ENCODE measurements around the gene LELP1. TPM values are rescaled to one million over a fixed set of nuclear protein-coding genes. Genes with fewer than 3 reads are reported as not detected.

LELP1 gene
- total RNA-seq, 1 donor from 2014 or later: not detected

DNA sequence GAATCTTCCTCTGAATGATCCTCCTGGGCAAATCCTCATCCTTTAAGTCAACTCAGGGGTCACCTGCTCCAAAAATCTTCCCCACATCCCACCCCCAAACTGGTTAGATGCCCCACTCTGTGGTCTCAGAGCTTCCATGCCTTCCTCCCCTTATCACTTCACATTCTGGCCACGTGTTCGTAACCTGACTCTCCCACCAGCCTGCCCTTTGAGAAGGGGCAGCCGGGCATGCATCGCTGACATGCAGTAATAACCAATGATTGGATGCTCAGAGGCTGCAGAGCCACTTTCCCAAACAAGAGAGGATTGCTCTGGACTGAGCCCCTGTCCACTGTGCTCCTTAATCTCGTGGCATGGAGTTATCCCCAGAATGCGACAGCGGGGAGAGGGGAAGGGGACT lies 7.0 kb downstream of the LELP1 start:
- no peak overlapping the region for H3K4me3 ChIP-seq
- no peaks in the 10 kb centered on the region for H3K27me3 ChIP-seq
- H3K4me1 ChIP-seq: no peaks in the 10 kb centered on the region
- no peaks in the 10 kb centered on the region for H3K9me3 ChIP-seq
- no peak for DNase-seq (ENCODE audit: low spot score in 2 of 2)
- TF ChIP-seq CTCF (IDR thresholded peaks at IDR 0.05): no peak
- no peaks in the 10 kb centered on the region for H3K36me3 ChIP-seq
- intact Hi-C loops (cut with DNase I): no loop called here
- H3K27ac ChIP-seq: no peak overlapping the region

GRCh38 chr1:153212201-153212600 lies 9.0 kb downstream of the LELP1 start:
- Histone ChIP-seq H3K4me1 (no peaks in the 10 kb centered on the region), H3K4me3 (no peak overlapping the region), H3K27ac (no peak overlapping the region), H3K27me3 (no peaks in the 10 kb centered on the region), H3K9me3 (no peaks in the 10 kb centered on the region), H3K36me3 (no peaks in the 10 kb centered on the region)
- TF ChIP-seq CTCF (IDR thresholded peaks at IDR 0.05): no peak
- intact Hi-C loops (cut with DNase I): no loop called here
- DNase-seq (ENCODE audit: low spot score in 2 of 2): no peak

DNA sequence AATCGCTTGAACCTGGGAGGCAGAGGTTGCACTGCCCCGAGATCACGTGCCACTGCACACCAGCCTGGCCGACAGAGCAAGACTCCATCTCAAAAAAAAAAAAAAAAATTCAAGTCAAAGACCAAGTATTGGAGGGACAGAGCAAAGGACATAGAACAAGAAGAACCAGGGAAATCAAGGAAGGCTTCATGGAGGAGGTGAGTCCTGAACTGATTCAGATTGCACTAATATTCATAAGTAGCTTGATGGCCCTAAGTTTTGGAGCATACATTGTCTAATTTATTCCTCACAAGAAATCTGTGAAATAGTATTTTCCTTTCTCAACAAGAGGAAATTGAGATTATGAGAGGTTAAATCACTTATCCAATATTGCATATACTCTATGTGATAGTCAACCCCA lies 10.3 kb downstream of the LELP1 start:
- H3K27ac ChIP-seq: no peak overlapping the region
- no peaks in the 10 kb centered on the region for H3K9me3 ChIP-seq
- no peak for TF ChIP-seq CTCF (IDR thresholded peaks at IDR 0.05)
- H3K4me1 ChIP-seq: no peaks in the 10 kb centered on the region
- DNase-seq (ENCODE audit: low spot score in 2 of 2): no peak
- intact Hi-C loops (cut with DNase I): no loop called here
- no peaks in the 10 kb centered on the region for H3K36me3 ChIP-seq
- H3K4me3 ChIP-seq: no peak overlapping the region
- no peaks in the 10 kb centered on the region for H3K27me3 ChIP-seq

- H3K36me3 ChIP-seq: no peaks in the 10 kb centered on the region
- H3K4me1 ChIP-seq: no peaks in the 10 kb centered on the region
- no peak for TF ChIP-seq CTCF (IDR thresholded peaks at IDR 0.05)
- H3K4me3 ChIP-seq: no peak within 1 kb of the TSS
- H3K27ac ChIP-seq: no peak within 1 kb of the TSS
- no peaks in the 10 kb centered on the region for H3K9me3 ChIP-seq
- DNase-seq (ENCODE audit: low spot score in 2 of 2): no peak
- intact Hi-C loops (cut with DNase I): no loop called here
- H3K27me3 ChIP-seq: no peaks in the 10 kb centered on the region
Observed at GRCh38 chr1:153217212-153217611, 14.0 kb downstream of the LELP1 start, which contains the start of gene PRR9. Gene PRR9 (plus strand): TSS chr1:153217584. CDS start chr1:153218145, 561 bp downstream.

GRCh38 chr1:153217744-153218416 lies 14.7 kb downstream of the LELP1 start:
- intact Hi-C loops (cut with DNase I): no loop called here
- H3K4me3 ChIP-seq: no peak overlapping the region
- H3K9me3 ChIP-seq: no peaks in the 10 kb centered on the region
- H3K27me3 ChIP-seq: no peaks in the 10 kb centered on the region
- no peaks in the 10 kb centered on the region for H3K4me1 ChIP-seq
- H3K27ac ChIP-seq: no peak overlapping the region
- H3K36me3 ChIP-seq: no peaks in the 10 kb centered on the region
- no peak for DNase-seq (ENCODE audit: low spot score in 2 of 2)
- no peak for TF ChIP-seq CTCF (IDR thresholded peaks at IDR 0.05)

Data from ascending aorta (tissue), 2 donors.